Thoracic aorta (tissue), 2 donors: ENCODE results near the gene KIRREL3. TPM values are rescaled to one million over a fixed set of nuclear protein-coding genes. Genes with fewer than 3 reads are reported as not detected.

Source experiments
- ATAC-seq: fragments of 150-250 bp; one replicate; pipeline ENCODE4 v1.8.0; 2017; ENCODE audit warnings: low read depth; ENCODE audit not compliant: insufficient number of reproducible peaks, low FRiP score
- DNase-seq: peaks from one replicate; pipeline ENCODE4 v3.0.0-alpha.2; 2020; ENCODE audit warnings: low spot score
- H3K27ac ChIP-seq, 2 donors: fragments of 200-600 bp; sonication (generic); 1 replicate in 1 of 2; 2 replicates in 1 of 2; pipeline ENCODE4 v1.5.1; 2016; ENCODE audit warnings: mild to moderate bottlenecking in 2 of 2, moderate library complexity in 2 of 2
- H3K27me3 ChIP-seq: fragments of 200-600 bp; sonication (generic); replicated peaks from 2 replicates; pipeline ENCODE4 v1.6.0; 2016; ENCODE audit warnings: mild to moderate bottlenecking; ENCODE audit not compliant: insufficient read depth
- H3K36me3 ChIP-seq: fragments of 200-600 bp; sonication (generic); one replicate; pipeline ENCODE4 v1.5.1; 2016
- H3K4me1 ChIP-seq, 2 donors: fragments of 200-600 bp; sonication (generic); 1 replicate in 1 of 2; 2 replicates in 1 of 2; pipeline versions ENCODE4 v1.5.1 to v1.6.0; 2016; ENCODE audit warnings: low read depth in 2 of 2, mild to moderate bottlenecking in 1 of 2; ENCODE audit not compliant: control insufficient read depth in 1 of 2
- H3K4me3 ChIP-seq: fragments of 200-600 bp; sonication (generic); 2 replicates; pipeline ENCODE4 v1.5.1; 2016; ENCODE audit warnings: mild to moderate bottlenecking
- H3K9me3 ChIP-seq: fragments of 200-600 bp; sonication (generic); 2 replicates; pipeline ENCODE4 v1.5.1; 2016
- total RNA-seq, 2 donors: library from RNA; depleted of rRNA; stranded (reverse); fragments of >200 nt; gene quantifications; one replicate each; pipeline versions ENCODE4 v1.1.0 to v1.2.3, GENCODE V29; 2016
- TF ChIP-seq, protein P1 (sequence below): fragments of 200-600 bp; sonication (generic); IDR thresholded peaks from one replicate; pipeline ENCODE4 v1.5.1; 2019; ENCODE audit warnings: antibody characterized with exemption

The KIRREL3 gene
- total RNA-seq, 2 donors from 2014 or later = not detected

GRCh38 chr11:126833065-126833464, 167.5 kb downstream of the KIRREL3 start:
- H3K27ac ChIP-seq = no peak overlapping the region
- H3K9me3 ChIP-seq = no peaks in the 10 kb centered on the region
- no peak overlapping the region for H3K4me3 ChIP-seq
- no peak for ATAC-seq
- TF ChIP-seq, protein P1, sequence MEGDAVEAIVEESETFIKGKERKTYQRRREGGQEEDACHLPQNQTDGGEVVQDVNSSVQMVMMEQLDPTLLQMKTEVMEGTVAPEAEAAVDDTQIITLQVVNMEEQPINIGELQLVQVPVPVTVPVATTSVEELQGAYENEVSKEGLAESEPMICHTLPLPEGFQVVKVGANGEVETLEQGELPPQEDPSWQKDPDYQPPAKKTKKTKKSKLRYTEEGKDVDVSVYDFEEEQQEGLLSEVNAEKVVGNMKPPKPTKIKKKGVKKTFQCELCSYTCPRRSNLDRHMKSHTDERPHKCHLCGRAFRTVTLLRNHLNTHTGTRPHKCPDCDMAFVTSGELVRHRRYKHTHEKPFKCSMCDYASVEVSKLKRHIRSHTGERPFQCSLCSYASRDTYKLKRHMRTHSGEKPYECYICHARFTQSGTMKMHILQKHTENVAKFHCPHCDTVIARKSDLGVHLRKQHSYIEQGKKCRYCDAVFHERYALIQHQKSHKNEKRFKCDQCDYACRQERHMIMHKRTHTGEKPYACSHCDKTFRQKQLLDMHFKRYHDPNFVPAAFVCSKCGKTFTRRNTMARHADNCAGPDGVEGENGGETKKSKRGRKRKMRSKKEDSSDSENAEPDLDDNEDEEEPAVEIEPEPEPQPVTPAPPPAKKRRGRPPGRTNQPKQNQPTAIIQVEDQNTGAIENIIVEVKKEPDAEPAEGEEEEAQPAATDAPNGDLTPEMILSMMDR = no peak
- no peaks in the 10 kb centered on the region for H3K27me3 ChIP-seq
- H3K4me1 ChIP-seq = no peaks in the 10 kb centered on the region
- no peak for DNase-seq
- no peaks in the 10 kb centered on the region for H3K36me3 ChIP-seq

DNA sequence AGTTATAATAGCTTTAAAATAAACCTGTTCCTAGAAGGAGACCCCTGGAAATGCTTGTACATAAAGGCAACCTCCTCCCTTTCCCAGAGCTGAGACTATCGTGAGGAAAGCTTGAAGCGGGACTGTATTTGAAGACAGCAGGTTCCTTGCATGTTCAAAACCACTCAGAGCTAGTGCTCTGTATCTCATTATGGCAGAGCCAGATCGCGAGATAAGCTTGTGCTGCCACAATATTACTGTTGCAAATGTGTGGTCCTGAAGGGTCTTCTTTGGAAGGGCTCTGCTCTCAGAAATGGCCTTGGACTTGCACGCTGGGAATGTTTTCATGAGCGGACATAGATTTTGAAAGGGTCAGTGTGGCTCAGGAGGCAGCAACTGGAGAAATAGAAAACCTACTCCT, 168.2 kb downstream of the KIRREL3 start:
- H3K27me3 ChIP-seq = no peaks in the 10 kb centered on the region
- TF ChIP-seq, protein P1 = no peak
- H3K4me1 ChIP-seq = no peaks in the 10 kb centered on the region
- H3K4me3 ChIP-seq = no peak overlapping the region
- ATAC-seq = no peak
- no peak overlapping the region for H3K27ac ChIP-seq
- H3K9me3 ChIP-seq = no peaks in the 10 kb centered on the region
- DNase-seq = no peak
- H3K36me3 ChIP-seq = no peaks in the 10 kb centered on the region

DNA sequence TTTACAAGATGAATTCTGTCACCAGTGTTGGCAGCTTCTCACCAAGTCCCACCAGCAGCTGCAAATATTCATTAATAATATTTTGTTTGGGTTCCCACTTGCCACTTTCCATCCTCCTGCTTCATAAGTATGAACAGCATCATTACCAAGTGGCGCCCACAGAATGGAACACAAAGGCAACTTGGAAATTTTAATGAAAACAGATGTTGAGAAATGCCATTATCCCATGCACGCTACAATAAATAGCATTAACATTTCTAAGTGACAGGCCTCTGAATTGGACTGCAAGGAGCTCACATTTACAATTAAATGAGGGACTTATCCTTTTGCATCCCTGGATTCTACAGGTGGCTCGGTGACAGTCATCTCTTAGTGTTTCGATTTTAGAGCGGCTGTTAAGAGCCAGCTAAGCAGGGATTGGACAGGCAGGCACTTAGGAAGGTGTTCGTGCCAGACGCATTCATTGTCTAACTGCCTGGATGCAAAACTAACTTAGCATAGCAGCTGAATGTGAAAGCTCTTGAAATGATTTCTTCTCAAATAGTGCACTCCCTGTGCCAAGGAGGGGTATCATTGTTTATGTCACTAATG, 170.3 kb downstream of the KIRREL3 start:
- Histone ChIP-seq H3K4me1 (no peaks in the 10 kb centered on the region), H3K4me3 (no peak overlapping the region), H3K27ac (no peak overlapping the region), H3K36me3 (no peaks in the 10 kb centered on the region), H3K27me3 (no peaks in the 10 kb centered on the region), H3K9me3 (no peaks in the 10 kb centered on the region)
- DNase-seq = no peak
- TF ChIP-seq, protein P1 = no peak
- ATAC-seq = no peak

- TF ChIP-seq, protein P1 = no peak
- ATAC-seq (no peak), DNase-seq (no peak)
- Histone ChIP-seq H3K27me3 (no peaks in the 10 kb centered on the region), H3K4me3 (no peak overlapping the region), H3K9me3 (no peaks in the 10 kb centered on the region), H3K36me3 (no peaks in the 10 kb centered on the region), H3K27ac (no peak overlapping the region), H3K4me1 (no peaks in the 10 kb centered on the region)
These were observed 170.9 kb downstream of the KIRREL3 start for GRCh38 chr11:126829716-126830115.

DNA sequence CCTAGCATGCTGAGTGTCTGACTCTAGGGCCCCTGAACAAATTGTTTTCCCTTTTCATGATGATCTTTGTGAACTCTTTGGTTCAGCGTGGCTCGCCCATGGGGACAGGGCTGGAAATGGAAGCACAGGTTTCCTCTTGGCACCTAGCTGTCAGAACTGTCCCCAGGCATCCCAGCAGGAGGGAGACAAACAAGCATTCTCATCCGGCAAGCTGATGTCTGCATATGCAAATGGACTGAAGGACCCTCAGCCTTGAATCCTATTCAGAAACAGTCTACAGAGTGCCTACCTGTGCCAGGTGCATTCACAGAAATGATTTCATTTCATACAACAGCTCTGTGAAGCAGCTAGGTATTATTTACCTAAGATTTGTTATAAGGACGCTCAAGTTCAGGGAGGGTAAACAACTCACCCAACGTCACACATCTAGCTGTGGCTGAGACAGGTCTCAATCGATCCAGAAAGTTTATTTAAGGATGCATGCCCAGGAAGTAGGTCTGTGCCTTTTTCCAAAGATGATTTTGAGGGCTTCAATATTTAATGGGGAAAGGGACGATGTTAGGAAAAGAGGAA, 176.4 kb downstream of the KIRREL3 start:
- H3K27ac ChIP-seq = no peak overlapping the region
- H3K4me3 ChIP-seq = no peak overlapping the region
- no peaks in the 10 kb centered on the region for H3K36me3 ChIP-seq
- H3K9me3 ChIP-seq = no peaks in the 10 kb centered on the region
- no peaks in the 10 kb centered on the region for H3K27me3 ChIP-seq
- DNase-seq (no peak), ATAC-seq (no peak)
- no peaks in the 10 kb centered on the region for H3K4me1 ChIP-seq
- TF ChIP-seq, protein P1 = no peak
